WI38 (cell line): ENCODE data around the gene KAT7.

Source experiments
- H3K4me3 ChIP-seq: 2 replicates; pipeline ENCODE4 v1.5.1; 2011; ENCODE audit warnings: low read depth, mild to moderate bottlenecking, control low read depth, low read length
- CTCF ChIP-seq: IDR thresholded peaks from 2 replicates; pipeline ENCODE4 v1.5.1; 2012; ENCODE audit warnings: low read depth, mild to moderate bottlenecking, control low read depth, low read length

The KAT7 gene

GRCh38 chr17:49873466-49873865, 85.0 kb downstream of the KAT7 start:
- TF ChIP-seq CTCF: no peak

GRCh38 chr17:49873926-49874325, 85.4 kb downstream of the KAT7 start:
- no peak for TF ChIP-seq CTCF
- no peak overlapping the region for H3K4me3 ChIP-seq

More at GRCh38 chr17:49873466-49873865, 85.0 kb downstream of the KAT7 start:
- no peak overlapping the region for H3K4me3 ChIP-seq

GRCh38 chr17:49874911-49875310, 86.4 kb downstream of the KAT7 start:
- no peak for TF ChIP-seq CTCF
- H3K4me3 ChIP-seq: no peak overlapping the region

GRCh38 chr17:49875685-49876084, 87.2 kb downstream of the KAT7 start:
- no peak for TF ChIP-seq CTCF

GRCh38 chr17:49878931-49879904, 90.7 kb downstream of the KAT7 start:
- H3K4me3 ChIP-seq: no peak overlapping the region
- TF ChIP-seq CTCF: no peak

More at GRCh38 chr17:49875685-49876084, 87.2 kb downstream of the KAT7 start:
- H3K4me3 ChIP-seq: no peak overlapping the region

GRCh38 chr17:49880291-49881053, 92.0 kb downstream of the KAT7 start:
- H3K4me3 ChIP-seq: no peak overlapping the region

More at GRCh38 chr17:49880291-49881053, 92.0 kb downstream of the KAT7 start:
- TF ChIP-seq CTCF: peak; percentile 99
